22Rv1 (cell line): ENCODE data around the gene DDTL.
"Not testable (repeated sequence)": the region's sequence is repeated elsewhere in the genome, so short reads cannot be mapped to it uniquely, and the experiment has no call there.

Experiments used
- ZFX ChIP-seq: fragments of 450-650 bp; IDR thresholded peaks from 2 replicates; pipeline ENCODE4 v1.6.1; 2017; ENCODE audit warnings: antibody characterized with exemption, borderline replicate concordance
- TF ChIP-seq, protein P1 (sequence below): fragments of 450-650 bp; IDR thresholded peaks from 2 replicates; pipeline ENCODE4 v1.5.1; 2017; ENCODE audit warnings: mild to moderate bottlenecking

DNA sequence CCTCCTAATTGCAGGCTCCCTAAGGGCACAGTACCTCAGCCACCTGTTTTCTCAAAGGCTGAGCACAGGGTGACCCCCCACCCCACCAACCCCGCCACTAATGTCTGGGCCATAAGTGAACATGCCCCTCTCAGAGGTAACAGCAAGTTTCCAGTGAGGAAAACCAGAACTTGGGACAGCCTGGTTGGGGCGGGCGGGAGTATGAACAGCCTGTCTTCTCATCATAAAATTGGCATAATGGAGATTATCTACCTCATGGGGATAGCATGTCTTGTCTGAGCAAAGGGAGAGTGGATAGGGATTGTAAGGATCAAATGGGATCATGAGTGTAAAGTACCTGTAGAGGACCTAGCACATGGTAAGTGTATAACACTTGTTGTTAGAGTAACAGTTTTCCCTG is 5.2 kb downstream of the DDTL start:
- TF ChIP-seq, protein P1, sequence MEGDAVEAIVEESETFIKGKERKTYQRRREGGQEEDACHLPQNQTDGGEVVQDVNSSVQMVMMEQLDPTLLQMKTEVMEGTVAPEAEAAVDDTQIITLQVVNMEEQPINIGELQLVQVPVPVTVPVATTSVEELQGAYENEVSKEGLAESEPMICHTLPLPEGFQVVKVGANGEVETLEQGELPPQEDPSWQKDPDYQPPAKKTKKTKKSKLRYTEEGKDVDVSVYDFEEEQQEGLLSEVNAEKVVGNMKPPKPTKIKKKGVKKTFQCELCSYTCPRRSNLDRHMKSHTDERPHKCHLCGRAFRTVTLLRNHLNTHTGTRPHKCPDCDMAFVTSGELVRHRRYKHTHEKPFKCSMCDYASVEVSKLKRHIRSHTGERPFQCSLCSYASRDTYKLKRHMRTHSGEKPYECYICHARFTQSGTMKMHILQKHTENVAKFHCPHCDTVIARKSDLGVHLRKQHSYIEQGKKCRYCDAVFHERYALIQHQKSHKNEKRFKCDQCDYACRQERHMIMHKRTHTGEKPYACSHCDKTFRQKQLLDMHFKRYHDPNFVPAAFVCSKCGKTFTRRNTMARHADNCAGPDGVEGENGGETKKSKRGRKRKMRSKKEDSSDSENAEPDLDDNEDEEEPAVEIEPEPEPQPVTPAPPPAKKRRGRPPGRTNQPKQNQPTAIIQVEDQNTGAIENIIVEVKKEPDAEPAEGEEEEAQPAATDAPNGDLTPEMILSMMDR: not testable (repeated sequence)
- not testable (repeated sequence) for TF ChIP-seq ZFX
